MM.1S (cell line): ENCODE data around the gene PLVAP.

Source experiments
- DNase-seq: peaks from one replicate; pipeline ENCODE4 v3.0.0-alpha.2; 2015
- H2AFZ ChIP-seq: fragments of 300-600 bp; sonication (generic); 2 replicates; pipeline ENCODE4 v1.6.0; 2016; ENCODE audit warnings: antibody characterized with exemption, low read length
- H3F3A ChIP-seq: fragments of 300-600 bp; sonication (generic); 2 replicates; pipeline ENCODE4 v1.6.1; 2016; ENCODE audit warnings: mild to moderate bottlenecking, antibody characterized with exemption, low read length, moderate library complexity, mixed read lengths; ENCODE audit not compliant: insufficient read depth
- H3K27ac ChIP-seq: fragments of 300-600 bp; sonication (generic); 2 replicates; pipeline ENCODE4 v1.5.1; 2016; ENCODE audit warnings: mild to moderate bottlenecking, low read length
- H3K27me3 ChIP-seq: fragments of 300-600 bp; sonication (generic); replicated peaks from 2 replicates; pipeline ENCODE4 v1.6.0; 2016; ENCODE audit warnings: low read length; ENCODE audit not compliant: insufficient read depth
- H3K36me3 ChIP-seq: fragments of 300-600 bp; sonication (generic); replicated peaks from 2 replicates; pipeline ENCODE4 v1.6.1; 2016; ENCODE audit warnings: mild to moderate bottlenecking, low read length, mixed read lengths; ENCODE audit not compliant: insufficient read depth
- H3K4me1 ChIP-seq: fragments of 300-600 bp; sonication (generic); 2 replicates; pipeline ENCODE4 v1.6.1; 2016; ENCODE audit warnings: low read length, mixed read lengths
- H3K4me2 ChIP-seq: fragments of 300-600 bp; sonication (generic); 2 replicates; pipeline ENCODE4 v1.6.0; 2016; ENCODE audit warnings: low read depth, low read length
- H3K4me3 ChIP-seq: fragments of 300-600 bp; sonication (generic); 2 replicates; pipeline ENCODE4 v1.5.1; 2016; ENCODE audit warnings: low read length, mixed read lengths
- H3K79me2 ChIP-seq: fragments of 300-600 bp; sonication (generic); 2 replicates; pipeline ENCODE4 v1.6.1; 2016; ENCODE audit warnings: mixed run types, low read length, mixed read lengths
- H3K9ac ChIP-seq: fragments of 300-600 bp; sonication (generic); 2 replicates; pipeline ENCODE4 v1.6.1; 2016; ENCODE audit warnings: low read length, mixed read lengths
- H3K9me2 ChIP-seq: fragments of 300-600 bp; sonication (generic); replicated peaks from 2 replicates; pipeline ENCODE4 v1.6.1; 2016; ENCODE audit warnings: mild to moderate bottlenecking, low read length, mixed read lengths; ENCODE audit not compliant: insufficient read depth
- H3K9me3 ChIP-seq: fragments of 300-600 bp; sonication (generic); replicated peaks from 2 replicates; pipeline ENCODE4 v1.6.1; 2016; ENCODE audit warnings: mild to moderate bottlenecking, low read length, mixed read lengths; ENCODE audit not compliant: insufficient read depth
- H4K20me1 ChIP-seq: fragments of 300-600 bp; sonication (generic); 2 replicates; pipeline ENCODE4 v1.6.1; 2016; ENCODE audit warnings: mild to moderate bottlenecking, low read length, moderate library complexity, mixed read lengths; ENCODE audit not compliant: insufficient read depth
- EZH2 ChIP-seq: fragments of 300-600 bp; sonication (generic); optimal IDR thresholded peaks from 2 replicates; pipeline ENCODE3; 2017; ENCODE audit warnings: low read depth, mild to moderate bottlenecking, antibody characterized with exemption, low read length, mixed read lengths
- EZH2phosphoT487 ChIP-seq: fragments of 300-600 bp; sonication (generic); IDR thresholded peaks from 2 replicates; pipeline ENCODE4 v1.6.1; 2018; ENCODE audit warnings: antibody characterized with exemption, low read length
- TF ChIP-seq, protein P1 (sequence below): fragments of 300-600 bp; sonication (generic); IDR thresholded peaks from 2 replicates; pipeline ENCODE4 v1.5.1; 2016; ENCODE audit warnings: antibody characterized with exemption, low read length, mixed read lengths

Gene PLVAP

DNA sequence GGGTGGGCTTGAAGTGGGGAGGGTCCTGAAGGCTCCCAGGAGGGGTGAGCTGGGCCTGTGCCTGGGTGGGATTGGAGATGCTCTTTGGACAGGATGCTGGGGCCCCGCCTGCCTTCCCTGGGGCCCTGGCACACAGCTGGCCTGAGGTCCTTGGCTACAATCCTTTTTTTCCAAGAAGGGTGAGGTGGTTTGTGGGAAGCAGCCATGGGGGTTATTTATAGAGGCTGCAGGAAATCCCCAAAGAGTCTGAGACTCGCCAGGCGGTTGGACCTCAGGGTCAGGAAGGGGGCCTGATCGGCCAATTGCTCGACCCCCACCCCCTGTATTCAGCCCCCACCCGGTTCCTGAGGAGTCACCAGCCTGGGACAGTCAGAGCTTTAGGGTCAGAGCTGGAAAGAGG is 29.8 kb downstream of the PLVAP start:
- no peak for DNase-seq
- Histone ChIP-seq H3K9me3 (no peaks in the 10 kb centered on the region), H2AFZ (no peak overlapping the region), H3K4me2 (no peak overlapping the region), H3K36me3 (no peaks in the 10 kb centered on the region), H3K9ac (no peak overlapping the region), H3K27me3 (peaks cover 24% of the 10 kb centered on the region), H3K9me2 (no peaks in the 10 kb centered on the region), H3K27ac (no peak overlapping the region), H4K20me1 (no peaks in the 10 kb centered on the region), H3K4me1 (no peaks in the 10 kb centered on the region), H3K4me3 (no peak overlapping the region), H3F3A (no peaks in the 10 kb centered on the region), H3K79me2 (no peaks in the 10 kb centered on the region)
- TF ChIP-seq EZH2phosphoT487 (no peak), EZH2 (no peak)
- TF ChIP-seq, protein P1, sequence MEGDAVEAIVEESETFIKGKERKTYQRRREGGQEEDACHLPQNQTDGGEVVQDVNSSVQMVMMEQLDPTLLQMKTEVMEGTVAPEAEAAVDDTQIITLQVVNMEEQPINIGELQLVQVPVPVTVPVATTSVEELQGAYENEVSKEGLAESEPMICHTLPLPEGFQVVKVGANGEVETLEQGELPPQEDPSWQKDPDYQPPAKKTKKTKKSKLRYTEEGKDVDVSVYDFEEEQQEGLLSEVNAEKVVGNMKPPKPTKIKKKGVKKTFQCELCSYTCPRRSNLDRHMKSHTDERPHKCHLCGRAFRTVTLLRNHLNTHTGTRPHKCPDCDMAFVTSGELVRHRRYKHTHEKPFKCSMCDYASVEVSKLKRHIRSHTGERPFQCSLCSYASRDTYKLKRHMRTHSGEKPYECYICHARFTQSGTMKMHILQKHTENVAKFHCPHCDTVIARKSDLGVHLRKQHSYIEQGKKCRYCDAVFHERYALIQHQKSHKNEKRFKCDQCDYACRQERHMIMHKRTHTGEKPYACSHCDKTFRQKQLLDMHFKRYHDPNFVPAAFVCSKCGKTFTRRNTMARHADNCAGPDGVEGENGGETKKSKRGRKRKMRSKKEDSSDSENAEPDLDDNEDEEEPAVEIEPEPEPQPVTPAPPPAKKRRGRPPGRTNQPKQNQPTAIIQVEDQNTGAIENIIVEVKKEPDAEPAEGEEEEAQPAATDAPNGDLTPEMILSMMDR, result no peak

DNA sequence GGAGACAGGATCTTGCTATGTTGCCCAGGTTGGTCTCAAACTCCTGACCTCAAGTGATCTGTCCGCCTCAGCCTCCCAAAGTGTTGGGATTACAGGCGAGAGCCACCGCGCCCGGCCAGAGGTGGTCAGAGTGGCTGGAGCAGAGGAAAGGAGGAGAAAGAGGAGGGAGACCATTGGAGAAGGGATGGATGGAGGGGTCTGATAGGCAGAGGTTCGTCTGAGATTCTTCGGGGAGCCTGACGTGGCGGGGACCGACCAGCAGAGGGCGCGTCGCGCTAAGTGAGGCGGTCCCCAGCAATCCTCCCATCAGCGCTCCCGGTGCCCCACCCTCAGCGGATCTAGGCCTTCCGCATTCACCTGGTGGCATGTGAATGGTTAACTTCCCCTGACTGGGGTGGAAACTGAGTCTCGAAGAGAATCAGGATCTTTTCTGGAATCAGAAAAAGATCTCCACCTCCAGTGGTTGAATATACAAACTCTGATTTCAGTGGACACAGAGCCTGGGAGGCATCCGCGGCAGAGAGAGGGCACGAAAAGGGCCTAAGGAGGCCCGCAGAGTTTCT is 31.0 kb downstream of the PLVAP start:
- no peaks in the 10 kb centered on the region for H3F3A ChIP-seq
- H3K4me3 ChIP-seq, result no peak overlapping the region
- peak overlapping the region; percentile 34; the same call in 1 of the 2 replicates for H3K4me2 ChIP-seq
- no peak overlapping the region for H3K27ac ChIP-seq
- H3K9me2 ChIP-seq, result no peaks in the 10 kb centered on the region
- TF ChIP-seq, protein P1, result peak; percentile 83
- TF ChIP-seq EZH2phosphoT487, result no peak
- H3K9me3 ChIP-seq, result no peaks in the 10 kb centered on the region
- H4K20me1 ChIP-seq, result no peaks in the 10 kb centered on the region
- H3K27me3 ChIP-seq, result peaks cover 17% of the 10 kb centered on the region
- H3K4me1 ChIP-seq, result no peaks in the 10 kb centered on the region
- no peaks in the 10 kb centered on the region for H3K79me2 ChIP-seq
- no peaks in the 10 kb centered on the region for H3K36me3 ChIP-seq
- peak; percentile 69 for DNase-seq
- peak overlapping the region; percentile 14; the same call in 1 of the 2 replicates for H2AFZ ChIP-seq
- no peak overlapping the region for H3K9ac ChIP-seq

DNA sequence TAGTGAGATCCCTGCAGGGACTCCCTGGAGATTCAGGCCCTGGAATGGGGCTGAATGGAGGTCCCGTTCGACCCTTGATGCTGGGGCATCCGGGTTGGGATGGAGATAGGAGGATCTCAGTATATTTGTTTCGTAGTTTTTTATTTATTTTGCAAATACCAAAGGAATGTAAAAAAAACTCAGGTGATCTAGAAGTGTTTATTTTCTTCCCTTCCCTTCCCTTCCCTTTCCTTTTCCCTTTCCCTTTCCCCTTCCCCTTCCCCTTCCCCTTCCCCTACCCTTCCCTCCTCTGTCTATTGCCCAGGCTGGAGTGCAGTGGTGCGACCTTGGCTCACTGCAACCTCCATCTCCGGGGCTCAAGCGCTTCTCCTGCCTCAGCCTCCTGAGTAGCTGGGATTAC is 35.3 kb downstream of the PLVAP start:
- Histone ChIP-seq H3K9me2 (no peaks in the 10 kb centered on the region), H3K4me1 (peaks cover 6% of the 10 kb centered on the region), H3K27me3 (no peaks in the 10 kb centered on the region), H3K79me2 (peaks cover 12% of the 10 kb centered on the region), H3K27ac (no peak overlapping the region), H4K20me1 (no peaks in the 10 kb centered on the region), H3K4me3 (no peak overlapping the region), H3F3A (peaks cover 3% of the 10 kb centered on the region), H2AFZ (no peak overlapping the region), H3K36me3 (no peaks in the 10 kb centered on the region), H3K9me3 (no peaks in the 10 kb centered on the region), H3K9ac (no peak overlapping the region), H3K4me2 (no peak overlapping the region)
- TF ChIP-seq EZH2phosphoT487, result no peak
- TF ChIP-seq EZH2, result no peak
- TF ChIP-seq, protein P1, result no peak
- no peak for DNase-seq
